ENCODE results near the gene POLR3A. TPM values are rescaled to one million over a fixed set of nuclear protein-coding genes. Genes with fewer than 3 reads are reported as not detected.
A peak's percentile ranks its signal among the peaks of the same experiment; 100 is the strongest.

The POLR3A gene
- polyA plus RNA-seq, 1 donor from 2014 or later, result 15.6 TPM

GRCh38 chr10:77926566-77927401 is 102.5 kb downstream of the POLR3A start, which contains the start of gene DLG5 (continued):
- TF ChIP-seq CTCF (IDR thresholded peaks at IDR 0.05; ENCODE audit: poor library complexity, severe bottlenecking) (peak; percentile 36), MXI1 (conservative IDR thresholded peaks at IDR 0.05; ENCODE audit: poor library complexity, severe bottlenecking) (peak; percentile 18)

GRCh38 chr10:77925795-77926565 is 103.3 kb downstream of the POLR3A start:
- H3K27ac ChIP-seq (ENCODE audit: low read length), result peak overlapping the region; percentile 84
- peak overlapping the region; percentile 92 for H3K9ac ChIP-seq (ENCODE audit: low read length)
- no peaks in the 10 kb centered on the region for H3K9me3 ChIP-seq (ENCODE audit: low read length)
- no peaks in the 10 kb centered on the region for H4K20me1 ChIP-seq (ENCODE audit: insufficient read depth)
- TF ChIP-seq EP300 (conservative IDR thresholded peaks at IDR 0.05; ENCODE audit: poor library complexity, severe bottlenecking) (no peak), CTCF (IDR thresholded peaks at IDR 0.05; ENCODE audit: poor library complexity, severe bottlenecking) (no peak), TAF1 (IDR thresholded peaks at IDR 0.05; ENCODE audit: low read depth) (no peak), POLR2AphosphoS5 (IDR thresholded peaks at IDR 0.05) (peak; percentile 49), EZH2 (IDR thresholded peaks at IDR 0.05; ENCODE audit: borderline replicate concordance, insufficient read depth, low read length, poor library complexity, severe bottlenecking) (no peak), SMC3 (conservative IDR thresholded peaks at IDR 0.05; ENCODE audit: poor library complexity) (peak; percentile 60), MXI1 (conservative IDR thresholded peaks at IDR 0.05; ENCODE audit: poor library complexity, severe bottlenecking) (no peak), REST (IDR thresholded peaks at IDR 0.05; ENCODE audit: borderline replicate concordance) (no peak), RAD21 (conservative IDR thresholded peaks at IDR 0.05) (peak; percentile 51)
- H3K9me2 ChIP-seq (ENCODE audit: insufficient read depth, low read length), result no peaks in the 10 kb centered on the region
- peaks cover 52% of the 10 kb centered on the region for H3K79me2 ChIP-seq (replicated peaks; ENCODE audit: insufficient read depth, low read length)
- H2AFZ ChIP-seq (ENCODE audit: low read depth, low read length), result peak overlapping the region; percentile 56
- no peaks in the 10 kb centered on the region for H3F3A ChIP-seq (ENCODE audit: insufficient read depth, low read length, poor library complexity, severe bottlenecking)
- no peaks in the 10 kb centered on the region for H3K36me3 ChIP-seq (ENCODE audit: insufficient read depth, low read length)
- no peaks in the 10 kb centered on the region for H3K27me3 ChIP-seq (ENCODE audit: insufficient read depth, low read depth, low read length)
- peak overlapping the region; percentile 87 for H3K4me2 ChIP-seq (ENCODE audit: low read length)
- peak overlapping the region; percentile 95 for H3K4me3 ChIP-seq (ENCODE audit: low read length)

Data from neural cell (in vitro differentiated cells).